Measurements from ENCODE around the gene WFDC1.

DNA sequence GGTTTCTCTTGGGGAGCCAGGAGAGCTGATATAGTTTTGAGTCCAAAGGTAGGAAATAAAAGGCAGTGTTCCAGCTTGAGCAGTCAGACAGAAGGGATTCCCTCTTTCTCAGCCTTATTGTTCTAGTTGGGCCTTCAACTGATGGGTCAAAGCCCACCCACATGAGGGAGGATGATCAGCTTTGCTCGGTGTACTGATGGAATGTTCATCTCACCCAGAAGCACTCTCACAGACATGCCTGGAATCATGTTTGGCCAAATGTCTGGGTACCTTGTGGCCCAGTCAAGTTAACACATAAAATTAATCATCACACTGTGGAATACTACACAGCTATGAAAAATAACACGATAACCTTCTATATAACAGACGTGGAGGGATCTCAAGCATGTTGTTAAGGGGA is 31.7 kb upstream of the WFDC1 start:
- TF ChIP-seq, protein P1, sequence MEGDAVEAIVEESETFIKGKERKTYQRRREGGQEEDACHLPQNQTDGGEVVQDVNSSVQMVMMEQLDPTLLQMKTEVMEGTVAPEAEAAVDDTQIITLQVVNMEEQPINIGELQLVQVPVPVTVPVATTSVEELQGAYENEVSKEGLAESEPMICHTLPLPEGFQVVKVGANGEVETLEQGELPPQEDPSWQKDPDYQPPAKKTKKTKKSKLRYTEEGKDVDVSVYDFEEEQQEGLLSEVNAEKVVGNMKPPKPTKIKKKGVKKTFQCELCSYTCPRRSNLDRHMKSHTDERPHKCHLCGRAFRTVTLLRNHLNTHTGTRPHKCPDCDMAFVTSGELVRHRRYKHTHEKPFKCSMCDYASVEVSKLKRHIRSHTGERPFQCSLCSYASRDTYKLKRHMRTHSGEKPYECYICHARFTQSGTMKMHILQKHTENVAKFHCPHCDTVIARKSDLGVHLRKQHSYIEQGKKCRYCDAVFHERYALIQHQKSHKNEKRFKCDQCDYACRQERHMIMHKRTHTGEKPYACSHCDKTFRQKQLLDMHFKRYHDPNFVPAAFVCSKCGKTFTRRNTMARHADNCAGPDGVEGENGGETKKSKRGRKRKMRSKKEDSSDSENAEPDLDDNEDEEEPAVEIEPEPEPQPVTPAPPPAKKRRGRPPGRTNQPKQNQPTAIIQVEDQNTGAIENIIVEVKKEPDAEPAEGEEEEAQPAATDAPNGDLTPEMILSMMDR (conservative IDR thresholded peaks at IDR 0.05; ENCODE audit: low read length) = no peak
- no peak for TF ChIP-seq EZH2phosphoT487 (IDR thresholded peaks at IDR 0.05; ENCODE audit: borderline replicate concordance, low read depth, low read length)

Data from OCI-LY7 (cell line).